Measurements from ENCODE around the gene ABCA9. TPM values are rescaled to one million over a fixed set of nuclear protein-coding genes. Genes with fewer than 3 reads are reported as not detected.

The ABCA9 gene
- polyA plus RNA-seq, 1 donor (not counting 4 experiments of a cell fraction or from before 2014, with no cell fraction given): 0.17 TPM

DNA sequence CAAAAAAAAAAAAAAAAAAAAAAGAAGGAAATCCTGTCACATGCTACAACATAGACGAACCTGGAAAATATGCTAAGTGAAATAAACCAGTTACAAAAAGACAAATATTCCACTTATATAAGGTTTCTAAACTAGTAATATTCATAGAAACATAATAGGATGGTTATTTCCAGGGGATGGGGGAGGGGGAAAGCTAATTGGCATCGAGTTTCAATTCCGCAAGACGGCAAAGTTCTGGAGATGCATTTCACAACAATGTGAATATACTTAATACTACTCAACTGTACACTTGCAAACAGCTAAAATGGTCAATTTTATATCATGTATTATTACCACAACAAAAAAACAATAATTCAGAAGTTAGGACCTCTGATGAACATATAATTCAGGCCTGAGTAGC lies 37.9 kb upstream of the ABCA9 start:
- Histone ChIP-seq H3K4me1 (ENCODE audit: control insufficient read depth, extremely low read depth, insufficient read depth, low read length) (no peaks in the 10 kb centered on the region), H3K9me3 (ENCODE audit: control insufficient read depth, low read depth, low read length) (no peaks in the 10 kb centered on the region), H3K4me2 (ENCODE audit: control insufficient read depth, extremely low read depth, insufficient read depth, low read depth, low read length) (no peak overlapping the region), H3K27ac (ENCODE audit: control insufficient read depth, insufficient read depth, low read length) (no peak overlapping the region), H3K36me3 (ENCODE audit: control insufficient read depth in 2 of 2, extremely low read depth in 1 of 2, insufficient read depth in 2 of 2, low read length in 2 of 2) (no peaks in the 10 kb centered on the region), H4K20me1 (ENCODE audit: control insufficient read depth, extremely low read depth, insufficient read depth, low read length) (no peaks in the 10 kb centered on the region), H3K4me3 (ENCODE audit: control insufficient read depth in 2 of 3, extremely low read depth in 1 of 3, insufficient read depth in 2 of 3, low read depth in 1 of 3, low read length in 3 of 3) (no peak overlapping the region), H2AFZ (ENCODE audit: control insufficient read depth, low read length) (no peak overlapping the region), H3K27me3 (ENCODE audit: control insufficient read depth, extremely low read depth, insufficient read depth, low read length) (no peaks in the 10 kb centered on the region), H3K9me1 (ENCODE audit: control insufficient read depth, extremely low read depth, insufficient read depth, low read length) (no peaks in the 10 kb centered on the region), H3K79me2 (ENCODE audit: control insufficient read depth, insufficient read depth, low read length) (no peaks in the 10 kb centered on the region), H3K9ac (ENCODE audit: control insufficient read depth, extremely low read depth, insufficient read depth, low read length) (no peak overlapping the region)
- no peak for FAIRE-seq
- no peak for TF ChIP-seq CTCF (optimal IDR thresholded peaks at IDR 0.05 in 1 of 3, IDR thresholded peaks at IDR 0.05 in 1 of 3, conservative IDR thresholded peaks at IDR 0.05 in 1 of 3; ENCODE audit: extremely low read depth in 1 of 3, insufficient read depth in 2 of 3, low read length in 3 of 3)
- TF ChIP-seq EZH2 (IDR thresholded peaks at IDR 0.05; ENCODE audit: low read length): no peak
- no peak for DNase-seq (ENCODE audit: low read depth, low spot score)
- dilution Hi-C loops (cut with MboI; ENCODE audit: extremely low pct_ligation_motif_present, low sequenced_read_pairs): no loop called here

- Histone ChIP-seq H3K9ac (ENCODE audit: control insufficient read depth, extremely low read depth, insufficient read depth, low read length) (no peak overlapping the region), H3K27me3 (ENCODE audit: control insufficient read depth, extremely low read depth, insufficient read depth, low read length) (no peaks in the 10 kb centered on the region), H3K4me3 (ENCODE audit: control insufficient read depth in 2 of 3, extremely low read depth in 1 of 3, insufficient read depth in 2 of 3, low read depth in 1 of 3, low read length in 3 of 3) (no peak overlapping the region), H3K36me3 (ENCODE audit: control insufficient read depth in 2 of 2, extremely low read depth in 1 of 2, insufficient read depth in 2 of 2, low read length in 2 of 2) (no peaks in the 10 kb centered on the region), H3K9me1 (ENCODE audit: control insufficient read depth, extremely low read depth, insufficient read depth, low read length) (no peaks in the 10 kb centered on the region), H3K9me3 (ENCODE audit: control insufficient read depth, low read depth, low read length) (no peaks in the 10 kb centered on the region), H3K4me1 (ENCODE audit: control insufficient read depth, extremely low read depth, insufficient read depth, low read length) (no peaks in the 10 kb centered on the region), H3K27ac (ENCODE audit: control insufficient read depth, insufficient read depth, low read length) (no peak overlapping the region), H4K20me1 (ENCODE audit: control insufficient read depth, extremely low read depth, insufficient read depth, low read length) (no peaks in the 10 kb centered on the region), H3K4me2 (ENCODE audit: control insufficient read depth, extremely low read depth, insufficient read depth, low read depth, low read length) (no peak overlapping the region), H2AFZ (ENCODE audit: control insufficient read depth, low read length) (no peak overlapping the region), H3K79me2 (ENCODE audit: control insufficient read depth, insufficient read depth, low read length) (no peaks in the 10 kb centered on the region)
- dilution Hi-C loops (cut with MboI; ENCODE audit: extremely low pct_ligation_motif_present, low sequenced_read_pairs): no loop called here
- TF ChIP-seq CTCF (optimal IDR thresholded peaks at IDR 0.05 in 1 of 3, IDR thresholded peaks at IDR 0.05 in 1 of 3, conservative IDR thresholded peaks at IDR 0.05 in 1 of 3; ENCODE audit: extremely low read depth in 1 of 3, insufficient read depth in 2 of 3, low read length in 3 of 3) (no peak), EZH2 (IDR thresholded peaks at IDR 0.05; ENCODE audit: low read length) (no peak)
- DNase-seq (ENCODE audit: low read depth, low spot score) (no peak), FAIRE-seq (no peak)
Observed at GRCh38 chr17:69096541-69096940, 35.8 kb upstream of the ABCA9 start.

Data from keratinocyte (primary cell).